ENCODE measurements around the gene DIDO1.

GRCh38 chr20:62910777-62911497 lies 15.4 kb downstream of the DIDO1 start:
- TF ChIP-seq CTCF (IDR thresholded peaks at IDR 0.05; ENCODE audit: low read length) (no peak), EZH2 (optimal IDR thresholded peaks at IDR 0.05; ENCODE audit: low read depth, low read length) (no peak)
